NT2/D1 (cell line): ENCODE measurements around the gene P4HB.

ENCODE experiments used
- YY1 ChIP-seq: IDR thresholded peaks from 2 replicates; pipeline ENCODE4 v1.6.1; 2011; ENCODE audit not compliant: insufficient read length, insufficient read depth
- ZNF274 ChIP-seq: IDR thresholded peaks from 2 replicates; pipeline ENCODE4 v1.6.1; 2011; ENCODE audit warnings: mild to moderate bottlenecking, low read depth, low read length

DNA sequence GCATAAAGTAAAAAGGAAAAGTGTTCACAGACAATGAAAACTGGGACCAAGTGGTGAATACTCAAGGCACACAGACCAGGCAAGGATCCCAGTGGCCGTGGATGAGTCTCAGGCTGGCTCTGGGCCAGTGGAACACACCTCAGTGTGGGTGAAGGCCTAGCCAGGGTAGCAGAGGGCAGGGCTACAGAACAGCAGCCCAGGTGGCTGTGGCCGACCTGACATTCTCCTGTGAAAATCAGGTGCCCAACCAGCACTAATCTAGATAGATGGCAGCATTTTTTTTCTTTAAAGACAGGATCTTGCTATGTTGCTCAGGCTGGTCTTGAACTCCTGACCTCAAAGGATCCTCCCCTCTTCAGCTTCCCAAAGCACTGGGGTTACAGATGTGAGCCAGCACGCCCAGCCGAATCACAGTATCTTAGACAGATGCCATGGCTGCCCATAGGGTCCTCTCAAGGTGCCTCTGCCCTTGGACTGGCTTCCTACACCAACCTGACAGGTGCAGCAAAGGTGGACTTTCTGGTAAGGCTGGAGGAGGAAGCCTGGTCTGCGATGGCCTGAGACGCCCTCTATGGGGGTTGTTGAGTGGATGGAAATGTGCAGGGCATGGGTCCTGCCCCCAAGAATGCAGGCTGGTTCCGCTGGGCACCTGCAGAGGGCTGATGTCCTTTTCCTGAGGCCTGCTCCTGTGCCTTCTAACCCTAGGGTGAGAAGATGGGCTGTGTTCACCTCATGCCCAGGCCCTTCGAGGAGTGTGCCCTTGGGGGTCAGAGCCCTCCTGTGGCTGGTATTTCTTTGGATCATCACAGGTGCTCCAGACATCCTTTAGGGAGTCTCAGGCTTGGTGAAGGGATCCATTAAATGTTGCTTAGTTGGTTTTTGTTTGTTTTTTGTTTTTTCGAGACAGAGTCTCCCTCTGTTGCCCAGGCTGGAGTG, 3.8 kb upstream of the P4HB start:
- TF ChIP-seq ZNF274 = no peak
- TF ChIP-seq YY1 = no peak
